Middle frontal gyrus (tissue), 1 donor: ENCODE measurements around the gene FAM20B.

ENCODE experiments used
- DNase-seq: peaks from one replicate; pipeline ENCODE4 v3.0.0-alpha.2; 2015; ENCODE audit warnings: low spot score; ENCODE audit errors: extremely low spot score

Gene FAM20B

GRCh38 chr1:179091691-179092165 lies 66.0 kb downstream of the FAM20B start:
- no peak for DNase-seq

DNA sequence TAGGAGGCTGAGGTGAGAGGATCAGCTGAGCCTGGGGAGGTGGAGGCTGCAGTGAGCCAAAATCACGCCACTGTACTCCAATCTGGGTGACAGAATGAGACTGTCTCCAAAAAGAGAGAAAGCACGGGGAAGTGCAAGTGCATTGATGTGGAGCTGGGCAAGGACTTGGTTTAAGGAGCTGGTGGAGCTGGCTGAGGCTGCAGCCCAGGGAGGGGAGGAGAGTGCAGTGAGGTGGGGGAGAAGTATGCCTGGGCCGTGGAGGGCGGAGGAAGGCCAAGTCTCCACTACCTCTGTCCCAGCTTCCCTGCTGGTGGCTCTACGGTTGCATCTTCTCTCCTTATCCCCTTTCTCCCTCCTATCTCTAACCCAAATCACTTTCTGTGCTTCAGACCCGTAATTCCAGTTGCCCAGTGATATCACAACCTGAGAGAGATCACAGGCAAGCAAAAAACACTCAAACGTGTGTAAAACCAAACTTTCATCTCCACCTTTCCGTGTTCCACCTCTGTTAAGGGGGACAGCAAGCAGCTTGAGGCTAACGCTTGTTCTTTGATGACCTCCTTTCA lies 67.3 kb downstream of the FAM20B start:
- DNase-seq, result no peak

GRCh38 chr1:179094818-179095217 lies 69.1 kb downstream of the FAM20B start:
- no peak for DNase-seq

DNA sequence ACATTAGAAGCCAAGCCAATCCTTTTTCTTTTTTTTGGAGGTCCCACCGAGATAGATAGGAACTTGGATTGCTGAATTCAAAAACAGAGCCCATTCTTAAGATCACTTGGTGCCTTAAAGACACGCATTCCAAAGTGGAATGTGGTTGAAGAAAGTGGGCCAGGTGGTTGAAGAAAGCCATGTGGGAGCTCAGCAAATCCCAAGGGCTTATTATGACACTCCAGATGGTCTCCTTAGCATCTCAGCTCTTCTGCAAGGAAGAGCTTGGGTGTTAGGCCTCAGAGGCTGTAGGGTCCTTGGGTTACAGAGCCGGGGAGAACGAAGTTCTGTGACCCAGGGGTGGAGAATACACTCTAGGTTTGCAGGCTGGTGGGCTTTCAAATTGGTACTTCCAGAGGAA lies 69.7 kb downstream of the FAM20B start:
- no peak for DNase-seq

- no peak for DNase-seq
These were observed 70.2 kb downstream of the FAM20B start for GRCh38 chr1:179095924-179096323.

- DNase-seq, result no peak
These were observed 74.2 kb downstream of the FAM20B start for GRCh38 chr1:179099891-179100290.

- no peak for DNase-seq
These were observed 75.9 kb downstream of the FAM20B start for GRCh38 chr1:179101566-179101965.

DNA sequence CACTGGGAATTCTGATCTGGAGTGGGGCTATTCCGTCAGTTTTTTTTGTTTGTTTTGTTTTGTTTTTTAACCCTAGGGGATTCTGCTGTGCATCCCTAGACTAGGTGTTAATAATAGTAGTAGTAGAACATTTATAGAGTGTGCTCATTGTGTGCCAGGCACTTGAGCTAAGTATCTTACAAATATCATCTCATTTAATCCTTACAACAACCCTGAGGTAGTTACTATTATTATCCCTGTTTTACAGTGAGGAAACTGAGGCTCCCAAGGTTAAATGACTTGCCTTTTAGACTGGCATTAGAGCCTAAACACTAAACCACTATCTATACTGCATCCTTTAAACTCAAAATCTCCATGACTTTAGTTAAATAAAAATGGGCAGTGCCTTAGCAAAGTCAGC lies 78.3 kb downstream of the FAM20B start:
- DNase-seq, result no peak

GRCh38 chr1:179104611-179105250 lies 79.0 kb downstream of the FAM20B start:
- DNase-seq, result no peak

GRCh38 chr1:179105393-179105792 lies 79.7 kb downstream of the FAM20B start:
- DNase-seq, result no peak

GRCh38 chr1:179107706-179108629 lies 82.3 kb downstream of the FAM20B start:
- DNase-seq, result no peak

DNA sequence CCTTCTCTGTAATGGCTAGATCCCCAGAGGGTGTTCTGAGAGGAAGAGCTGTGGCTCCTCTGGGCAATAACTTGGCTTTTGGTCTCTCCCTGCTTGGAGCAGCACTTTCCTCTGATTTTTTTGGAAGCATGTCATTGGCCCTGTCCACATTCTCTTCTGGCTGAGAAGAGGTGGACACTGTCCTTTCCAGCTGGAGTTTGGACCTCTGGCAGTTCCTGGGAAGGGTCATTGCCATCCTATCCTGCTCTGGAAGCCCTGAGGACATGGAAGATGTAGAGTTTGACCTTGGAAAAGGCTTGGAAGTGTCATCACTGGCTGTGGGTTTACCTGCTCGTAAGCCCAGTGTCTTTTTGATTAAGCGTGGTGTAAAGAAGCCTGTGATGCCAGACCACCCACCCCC lies 83.0 kb downstream of the FAM20B start:
- DNase-seq, result no peak

GRCh38 chr1:179115181-179115580 lies 89.5 kb downstream of the FAM20B start:
- DNase-seq, result no peak

GRCh38 chr1:179119513-179119912 lies 93.8 kb downstream of the FAM20B start:
- no peak for DNase-seq

DNA sequence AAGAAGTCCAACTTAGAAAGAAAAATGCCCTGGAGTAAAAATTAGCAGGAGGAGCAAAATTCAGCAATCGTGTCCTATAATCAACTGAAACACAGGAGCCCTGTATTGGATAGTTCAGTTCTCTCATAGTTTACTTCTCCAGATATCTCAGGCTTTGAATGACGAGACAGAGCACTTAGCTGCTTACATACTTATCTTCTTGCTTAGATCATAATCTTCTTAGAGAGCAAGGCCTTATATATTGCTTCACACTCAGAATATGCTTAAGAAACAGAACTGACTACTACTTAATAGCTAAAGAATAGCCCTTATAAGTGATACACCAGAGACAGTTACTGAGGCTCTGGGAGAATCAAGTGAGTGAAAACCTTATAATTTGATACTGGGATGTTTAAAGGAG lies 95.0 kb downstream of the FAM20B start:
- no peak for DNase-seq

DNA sequence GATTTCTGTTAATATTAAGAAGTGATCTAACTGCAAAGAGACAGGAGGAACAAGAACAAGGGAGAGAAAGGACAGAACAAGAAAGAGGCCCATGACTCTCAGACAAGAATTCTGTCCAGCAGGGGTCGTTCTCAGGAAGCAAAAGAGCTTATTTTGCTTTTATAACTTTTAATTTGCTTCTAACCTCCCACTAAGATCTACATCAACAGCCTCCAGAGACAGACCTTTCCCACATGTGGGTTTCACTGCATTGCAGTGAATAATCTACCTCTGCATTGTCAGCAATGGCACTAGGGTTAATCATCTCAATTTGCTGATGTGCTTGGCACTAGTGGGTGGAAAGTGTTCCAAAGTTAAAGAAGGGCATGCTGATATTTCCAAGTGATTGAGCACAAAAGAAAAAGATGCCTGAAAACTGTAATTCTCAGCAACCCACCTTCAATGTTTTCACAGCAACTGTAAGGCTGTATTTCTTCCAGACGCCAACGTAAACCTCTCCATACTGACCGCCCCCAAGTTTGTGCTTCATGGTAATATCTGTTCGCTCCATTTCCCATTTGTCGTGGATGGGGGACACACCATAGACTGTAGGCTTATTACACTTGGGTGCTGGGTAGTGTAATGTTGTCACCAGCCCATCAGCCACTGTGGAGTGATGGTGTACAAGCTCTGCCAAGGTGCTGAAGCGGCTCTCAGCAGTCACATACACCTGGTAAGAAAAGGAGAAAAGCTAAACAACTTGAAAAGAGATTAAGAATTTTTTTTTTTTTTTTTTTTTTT lies 95.7 kb downstream of the FAM20B start:
- DNase-seq, result no peak

DNA sequence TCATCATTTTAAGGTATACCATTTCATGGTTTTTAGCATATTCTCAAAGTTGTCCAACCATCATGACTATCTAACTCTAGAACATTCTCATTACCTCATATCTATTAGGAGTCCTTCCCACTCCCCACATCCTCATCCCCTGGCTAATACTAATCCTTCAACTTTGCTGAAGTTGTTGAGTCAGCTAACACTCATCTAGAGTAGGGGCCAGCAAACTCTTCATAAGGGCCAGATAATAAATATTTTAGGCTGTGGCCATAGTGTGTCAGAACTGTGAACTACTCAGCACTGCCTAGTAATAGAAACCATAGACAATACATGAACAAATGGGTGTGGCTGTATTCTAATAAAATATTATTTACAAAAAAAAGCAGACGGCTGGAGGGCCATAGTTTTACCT lies 99.2 kb downstream of the FAM20B start:
- DNase-seq, result no peak
